Lower leg skin (tissue), 3 donors: ENCODE data around the gene CCDC74B.
"Not testable (repeated sequence)": the region's sequence is repeated elsewhere in the genome, so short reads cannot be mapped to it uniquely, and the experiment has no call there.

ENCODE experiments used
- POLR2A ChIP-seq, 2 donors: fragments of 450-650 bp; IDR thresholded peaks; one replicate each; pipeline ENCODE4 v1.6.1; 2016 to 2017; ENCODE audit warnings: antibody characterized with exemption in 2 of 2, mild to moderate bottlenecking in 1 of 2, moderate library complexity in 1 of 2
- TF ChIP-seq, protein P1 (sequence below), 3 donors: fragments of 450-650 bp; IDR thresholded peaks; one replicate each; pipeline ENCODE4 v1.5.1; 2016; ENCODE audit warnings: antibody characterized with exemption in 3 of 3, mild to moderate bottlenecking in 3 of 3, moderate library complexity in 2 of 3

DNA sequence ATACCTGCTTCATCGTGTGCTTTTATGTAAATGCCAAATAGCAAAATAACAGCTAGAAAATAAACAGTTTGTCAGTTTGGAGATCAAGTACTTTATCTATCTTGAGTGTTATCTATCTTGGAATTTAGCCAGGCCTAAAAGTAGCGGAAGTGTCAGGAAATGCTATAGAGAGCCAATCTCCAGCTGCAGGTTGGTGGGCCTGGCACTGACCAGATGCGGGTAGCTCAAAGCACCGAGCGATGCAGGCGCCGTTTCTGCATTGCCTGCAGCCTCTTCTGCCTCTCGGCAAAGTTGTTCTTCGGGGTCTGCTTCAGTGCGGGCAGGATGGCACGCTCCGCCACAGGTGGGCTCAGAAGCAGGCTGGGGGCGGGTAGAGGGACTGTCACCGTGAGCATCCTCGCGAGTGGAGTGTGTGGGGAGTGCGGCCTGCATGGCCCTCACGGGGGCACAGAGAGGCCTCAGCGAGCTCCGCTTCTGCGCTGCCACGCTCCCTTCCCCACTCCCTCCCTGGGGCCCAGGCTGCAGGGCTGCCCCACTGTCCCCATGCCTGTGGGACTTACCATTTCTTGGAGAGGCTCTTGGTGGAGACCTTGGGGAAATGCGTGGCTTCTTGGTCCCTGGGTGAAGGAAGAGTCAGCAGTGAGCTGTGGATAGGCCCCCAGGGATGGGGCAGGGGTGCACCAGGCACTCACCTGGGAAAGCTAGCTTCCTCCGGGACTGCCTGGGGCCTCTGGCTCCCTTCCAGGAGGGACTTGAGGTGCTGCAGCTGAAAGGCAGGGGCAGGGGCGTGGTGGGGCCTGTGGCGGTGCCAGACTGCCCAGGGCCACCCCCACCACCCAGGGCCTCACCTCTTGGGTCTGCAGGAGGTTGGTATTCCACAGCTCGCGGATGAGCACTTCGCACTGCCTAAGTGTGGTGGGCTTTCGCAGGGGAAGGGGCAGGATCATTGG lies 5.3 kb downstream of the CCDC74B start:
- TF ChIP-seq, protein P1, sequence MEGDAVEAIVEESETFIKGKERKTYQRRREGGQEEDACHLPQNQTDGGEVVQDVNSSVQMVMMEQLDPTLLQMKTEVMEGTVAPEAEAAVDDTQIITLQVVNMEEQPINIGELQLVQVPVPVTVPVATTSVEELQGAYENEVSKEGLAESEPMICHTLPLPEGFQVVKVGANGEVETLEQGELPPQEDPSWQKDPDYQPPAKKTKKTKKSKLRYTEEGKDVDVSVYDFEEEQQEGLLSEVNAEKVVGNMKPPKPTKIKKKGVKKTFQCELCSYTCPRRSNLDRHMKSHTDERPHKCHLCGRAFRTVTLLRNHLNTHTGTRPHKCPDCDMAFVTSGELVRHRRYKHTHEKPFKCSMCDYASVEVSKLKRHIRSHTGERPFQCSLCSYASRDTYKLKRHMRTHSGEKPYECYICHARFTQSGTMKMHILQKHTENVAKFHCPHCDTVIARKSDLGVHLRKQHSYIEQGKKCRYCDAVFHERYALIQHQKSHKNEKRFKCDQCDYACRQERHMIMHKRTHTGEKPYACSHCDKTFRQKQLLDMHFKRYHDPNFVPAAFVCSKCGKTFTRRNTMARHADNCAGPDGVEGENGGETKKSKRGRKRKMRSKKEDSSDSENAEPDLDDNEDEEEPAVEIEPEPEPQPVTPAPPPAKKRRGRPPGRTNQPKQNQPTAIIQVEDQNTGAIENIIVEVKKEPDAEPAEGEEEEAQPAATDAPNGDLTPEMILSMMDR (IDR thresholded peaks at IDR 0.05): not testable (repeated sequence)
- not testable (repeated sequence) for TF ChIP-seq POLR2A (IDR thresholded peaks at IDR 0.05)
